Stimulated activated naive CD8-positive, alpha-beta T cell treated with anti-CD3 and anti-CD28 coated beads, Interleukin-15, amount 100 ng/mL, for 72 hours (primary cell): ENCODE data around the gene FHL3.
"Not testable (repeated sequence)": the region's sequence is repeated elsewhere in the genome, so short reads cannot be mapped to it uniquely, and the experiment has no call there.

ENCODE experiments used
- ATAC-seq: fragments of 150-1000 bp; cut with Tn5 transposase; 2 replicates; pipeline ENCODE4 v1.10.0; 2021; ENCODE audit warnings: mild to moderate bottlenecking, moderate library complexity
- DNase-seq, 2 donors: peaks; one replicate each; pipeline ENCODE4 v3.0.0; 2021 to 2022
- H3K27ac Mint-ChIP-seq, 2 donors: one replicate each; pipeline ENCODE4 v1.8.0; 2022; ENCODE audit warnings: mild to moderate bottlenecking in 2 of 2, mixed read lengths in 2 of 2, moderate library complexity in 2 of 2
- H3K27me3 Mint-ChIP-seq: one replicate; pipeline ENCODE4 v1.8.0; 2022; ENCODE audit warnings: mixed read lengths
- H3K4me1 Mint-ChIP-seq: one replicate; pipeline ENCODE4 v1.8.0; 2022; ENCODE audit warnings: mild to moderate bottlenecking, mixed read lengths
- H3K4me3 Mint-ChIP-seq, 2 donors: one replicate each; pipeline ENCODE4 v1.8.0; 2022; ENCODE audit warnings: mild to moderate bottlenecking in 2 of 2, mixed read lengths in 2 of 2, moderate library complexity in 1 of 2
- H3K9me3 Mint-ChIP-seq, 2 donors: one replicate each; pipeline ENCODE4 v1.8.0; 2022; ENCODE audit warnings: mixed read lengths in 2 of 2

The FHL3 gene

GRCh38 chr1:38041936-38042834 lies 36.9 kb upstream of the FHL3 start:
- H3K27ac Mint-ChIP-seq, result peak overlapping the region in 1 of 2 donors; percentile 25
- peaks cover 20% of the 10 kb centered on the region for H3K4me1 Mint-ChIP-seq
- no peak for ATAC-seq
- H3K4me3 Mint-ChIP-seq, result no peak overlapping the region
- H3K9me3 Mint-ChIP-seq, result no peaks in the 10 kb centered on the region
- H3K27me3 Mint-ChIP-seq, result peaks cover 66% of the 10 kb centered on the region
- no peak for DNase-seq

DNA sequence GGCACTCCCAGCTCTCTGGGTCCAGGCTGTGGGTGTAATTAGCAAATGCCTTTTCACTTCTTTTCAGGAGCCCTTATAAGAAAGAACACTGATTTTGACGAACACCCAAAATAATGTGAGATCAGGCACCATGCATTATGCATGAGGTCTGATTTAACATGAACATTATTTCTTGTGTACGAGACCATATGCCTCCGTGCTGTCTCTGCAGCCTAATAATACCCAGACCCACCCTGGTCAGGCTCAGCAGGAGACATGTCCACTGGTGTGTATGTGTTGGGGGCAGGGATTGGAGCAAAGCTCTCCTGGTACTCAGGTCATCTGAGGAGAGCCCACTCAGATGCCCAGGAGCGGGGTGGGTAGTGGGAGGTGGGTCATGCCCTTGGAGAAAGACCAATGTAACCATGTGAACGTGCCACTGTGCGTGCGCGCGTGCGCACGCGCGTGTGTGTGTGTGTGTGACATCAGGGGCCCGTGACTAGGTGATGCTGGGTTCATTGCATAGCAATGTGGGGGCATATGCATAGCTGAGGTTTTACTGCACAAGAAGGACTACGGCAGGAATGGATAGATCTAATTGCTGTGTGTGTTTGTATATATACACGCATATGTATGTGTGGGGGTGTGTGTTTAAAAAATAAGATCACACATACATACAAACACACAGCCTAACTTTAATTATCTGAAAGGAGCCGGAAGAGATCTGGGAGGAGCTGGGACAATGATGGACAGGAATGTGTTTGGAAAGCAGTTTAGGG lies 34.2 kb upstream of the FHL3 start:
- Mint-ChIP-seq H3K4me3 (no peak overlapping the region), H3K27me3 (peaks cover 58% of the 10 kb centered on the region), H3K9me3 (no peaks in the 10 kb centered on the region), H3K27ac (no peak overlapping the region), H3K4me1 (peaks cover 14% of the 10 kb centered on the region)
- no peak for DNase-seq
- ATAC-seq, result no peak

GRCh38 chr1:38038861-38039260 lies 33.5 kb upstream of the FHL3 start:
- ATAC-seq (no peak), DNase-seq (no peak)
- no peaks in the 10 kb centered on the region for H3K9me3 Mint-ChIP-seq
- H3K27ac Mint-ChIP-seq, result no peak overlapping the region
- H3K4me3 Mint-ChIP-seq, result no peak overlapping the region
- peaks cover 52% of the 10 kb centered on the region for H3K27me3 Mint-ChIP-seq
- H3K4me1 Mint-ChIP-seq, result peaks cover 8% of the 10 kb centered on the region

GRCh38 chr1:38037221-38037939 lies 32.1 kb upstream of the FHL3 start:
- Mint-ChIP-seq H3K9me3 (no peaks in the 10 kb centered on the region), H3K27ac (no peak overlapping the region), H3K4me3 (no peak overlapping the region), H3K27me3 (peaks cover 37% of the 10 kb centered on the region), H3K4me1 (no peaks in the 10 kb centered on the region)
- no peak for ATAC-seq
- DNase-seq, result no peak

GRCh38 chr1:38034871-38035270 lies 29.6 kb upstream of the FHL3 start:
- Mint-ChIP-seq H3K9me3 (no peaks in the 10 kb centered on the region), H3K4me3 (no peak overlapping the region), H3K27ac (peak overlapping the region in 1 of 2 donors; percentile 37), H3K27me3 (peaks cover 14% of the 10 kb centered on the region), H3K4me1 (peaks cover 22% of the 10 kb centered on the region)
- ATAC-seq (no peak), DNase-seq (no peak)

DNA sequence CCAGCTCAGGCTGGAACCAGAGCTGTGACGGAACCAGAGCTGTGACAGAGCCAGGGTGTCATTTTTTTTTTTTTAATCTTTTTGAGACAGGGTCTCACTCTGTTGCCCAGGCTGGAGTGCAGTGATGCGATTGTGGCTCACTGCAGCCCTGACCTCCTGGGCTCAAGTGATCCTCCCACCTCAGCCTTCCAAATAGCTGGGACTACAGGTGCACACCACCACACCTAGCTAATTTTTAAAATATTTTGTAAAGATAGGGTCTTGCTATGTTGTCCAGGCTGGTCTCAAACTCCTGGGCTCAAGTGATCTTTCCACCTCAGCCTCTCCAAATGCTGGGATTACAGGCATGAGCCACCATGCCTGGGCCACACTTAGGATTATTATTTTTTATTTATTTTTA lies 27.7 kb upstream of the FHL3 start:
- not testable (repeated sequence) for H3K9me3 Mint-ChIP-seq, H3K27ac Mint-ChIP-seq, ATAC-seq, DNase-seq, H3K27me3 Mint-ChIP-seq, H3K4me3 Mint-ChIP-seq
- peaks cover 40% of the 10 kb centered on the region for H3K4me1 Mint-ChIP-seq

DNA sequence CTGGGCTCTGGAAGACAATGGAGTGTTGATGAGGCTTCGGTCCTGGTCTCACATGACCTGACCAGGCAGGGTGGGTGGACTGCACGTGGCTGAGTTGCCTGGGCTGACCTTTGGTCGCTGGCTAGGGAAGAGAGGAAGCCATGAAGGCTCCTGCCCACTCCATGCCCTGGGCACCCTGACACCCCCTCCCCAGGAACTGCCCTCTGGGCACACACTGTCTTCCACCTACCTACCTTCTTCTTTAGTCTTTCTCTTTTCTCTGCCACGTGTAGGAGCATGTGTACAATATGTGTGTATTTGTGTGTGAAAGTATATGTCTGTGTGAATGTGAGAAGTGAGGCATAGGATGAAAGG lies 26.2 kb upstream of the FHL3 start:
- Mint-ChIP-seq H3K27me3 (no peaks in the 10 kb centered on the region), H3K27ac (peak overlapping the region in 1 of 2 donors; percentile 31), H3K4me1 (peaks cover 55% of the 10 kb centered on the region), H3K4me3 (no peak overlapping the region), H3K9me3 (no peaks in the 10 kb centered on the region)
- DNase-seq, result no peak
- ATAC-seq, result no peak

DNA sequence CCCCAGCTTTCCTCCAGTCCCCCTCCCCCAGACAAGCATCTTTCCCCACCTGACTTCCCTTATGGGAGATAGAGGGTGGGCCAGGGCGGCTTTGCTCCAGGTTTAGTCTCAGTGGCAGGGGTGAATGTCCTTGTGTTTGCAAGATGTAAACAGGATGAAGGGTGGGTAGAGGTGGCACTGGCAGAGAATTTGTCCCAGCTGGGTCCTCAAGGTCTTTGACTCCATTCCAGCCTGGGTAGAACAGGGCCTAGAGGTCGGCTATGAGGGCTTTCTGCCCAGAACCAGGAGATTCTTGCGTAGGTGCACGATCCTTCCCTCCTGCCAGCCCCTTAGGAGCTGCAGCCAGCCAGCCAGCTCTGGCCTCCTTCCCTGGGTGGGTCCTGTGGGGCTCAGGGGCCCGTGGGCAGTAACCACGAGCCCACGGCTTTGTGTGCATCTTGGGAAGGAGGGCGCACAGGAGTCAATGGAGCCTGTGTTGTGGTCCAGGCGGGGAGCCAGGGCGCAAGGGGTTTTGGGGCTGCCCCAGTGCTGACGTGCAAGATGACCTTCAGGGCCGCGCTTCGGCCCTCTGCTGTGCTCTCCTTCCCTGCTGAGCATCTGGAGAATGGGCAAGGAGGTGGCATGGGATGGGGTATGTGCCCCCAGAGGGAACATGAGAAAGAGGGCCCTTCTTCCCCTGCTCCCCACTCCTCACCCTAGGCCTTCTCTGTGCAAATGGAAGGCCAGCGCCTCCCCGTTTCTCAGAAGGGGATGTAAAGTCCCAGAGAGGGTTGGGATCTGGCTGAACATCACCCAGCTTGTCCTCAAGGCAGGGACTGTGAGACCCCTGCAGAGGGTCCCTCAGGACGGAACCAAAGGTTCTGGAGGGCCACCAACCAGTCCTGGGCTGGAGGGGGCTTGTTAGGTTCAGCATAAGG lies 25.5 kb upstream of the FHL3 start:
- ATAC-seq, result no peak
- peaks cover 62% of the 10 kb centered on the region for H3K4me1 Mint-ChIP-seq

GRCh38 chr1:38029685-38030511 lies 24.6 kb upstream of the FHL3 start:
- H3K27me3 Mint-ChIP-seq, result no peaks in the 10 kb centered on the region
- H3K4me1 Mint-ChIP-seq, result peaks cover 66% of the 10 kb centered on the region
- no peaks in the 10 kb centered on the region for H3K9me3 Mint-ChIP-seq
- peak overlapping the region; percentile 85 to 90 for H3K27ac Mint-ChIP-seq
- ATAC-seq (peak; percentile 64), DNase-seq (peak; percentile 61 to 83)
- peak overlapping the region; percentile 74 to 75 for H3K4me3 Mint-ChIP-seq

More for the DNA sequence above, 25.5 kb upstream of the FHL3 start:
- Mint-ChIP-seq H3K4me3 (peak overlapping the region; percentile 74 to 75), H3K27me3 (no peaks in the 10 kb centered on the region), H3K27ac (peak overlapping the region; percentile 67 to 85), H3K9me3 (no peaks in the 10 kb centered on the region)
- no peak for DNase-seq

GRCh38 chr1:38029081-38029681 lies 23.9 kb upstream of the FHL3 start:
- H3K4me1 Mint-ChIP-seq, result peaks cover 66% of the 10 kb centered on the region
- no peaks in the 10 kb centered on the region for H3K27me3 Mint-ChIP-seq
- peak overlapping the region in 1 of 2 donors; percentile 90 for H3K27ac Mint-ChIP-seq
- no peaks in the 10 kb centered on the region for H3K9me3 Mint-ChIP-seq
- no peak for ATAC-seq
- peak overlapping the region; percentile 74 to 75 for H3K4me3 Mint-ChIP-seq
- DNase-seq, result no peak

DNA sequence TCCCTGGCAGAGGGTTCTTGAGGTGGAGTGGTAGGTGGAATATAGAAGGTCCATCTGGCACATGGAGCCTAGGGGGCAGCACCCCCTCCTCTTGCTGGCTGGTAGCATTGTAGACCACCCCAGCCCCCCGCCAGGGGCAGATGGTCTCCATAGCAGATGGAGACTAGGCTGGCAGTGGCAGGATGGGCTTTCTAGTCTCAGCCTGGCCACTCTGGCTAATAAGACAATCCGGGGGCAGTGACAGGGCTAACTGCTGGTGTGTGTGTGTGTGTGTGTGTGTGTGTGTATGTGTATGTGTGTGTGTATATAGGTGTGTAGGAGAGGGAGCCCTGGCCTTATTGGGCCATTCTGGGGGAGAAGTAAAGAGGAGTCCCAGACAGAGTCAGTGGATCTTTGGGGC lies 23.4 kb upstream of the FHL3 start:
- no peak for DNase-seq
- peak overlapping the region; percentile 33 to 75 for H3K4me3 Mint-ChIP-seq
- no peaks in the 10 kb centered on the region for H3K27me3 Mint-ChIP-seq
- peaks cover 66% of the 10 kb centered on the region for H3K4me1 Mint-ChIP-seq
- H3K9me3 Mint-ChIP-seq, result no peaks in the 10 kb centered on the region
- peak; percentile 1 for ATAC-seq
- H3K27ac Mint-ChIP-seq, result peak overlapping the region in 1 of 2 donors; percentile 42

DNA sequence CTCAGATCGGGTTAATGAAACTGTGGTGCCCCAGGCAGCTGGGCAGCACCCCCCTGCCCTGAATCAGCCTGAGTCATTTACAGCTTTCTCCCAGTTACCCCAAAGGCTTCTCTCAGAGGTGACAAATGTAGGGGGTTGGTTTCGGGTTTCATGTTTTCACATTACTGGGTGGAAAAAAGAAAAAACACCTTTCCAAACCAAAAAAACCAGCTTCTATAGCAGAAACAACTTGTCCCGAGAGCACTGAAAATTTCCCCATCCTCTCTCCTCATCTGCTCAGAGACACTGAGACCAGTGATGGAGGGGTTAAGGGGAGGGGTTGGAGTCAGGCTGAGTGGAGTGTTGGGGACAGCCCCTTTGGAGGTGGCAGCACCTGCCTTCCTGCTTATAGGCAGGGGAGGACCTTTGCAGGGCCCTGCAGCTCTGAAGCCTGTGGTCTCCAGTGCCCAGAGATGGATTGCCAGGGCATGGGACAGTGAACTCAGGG lies 22.8 kb upstream of the FHL3 start:
- Mint-ChIP-seq H3K4me1 (peaks cover 66% of the 10 kb centered on the region), H3K27ac (peak overlapping the region in 1 of 2 donors; percentile 42), H3K27me3 (no peaks in the 10 kb centered on the region), H3K9me3 (no peaks in the 10 kb centered on the region), H3K4me3 (peak overlapping the region; percentile 33 to 75)
- DNase-seq (peak; percentile 80 to 91), ATAC-seq (peak; percentile 94)

- Mint-ChIP-seq H3K27ac (peak overlapping the region in 1 of 2 donors; percentile 25), H3K27me3 (no peaks in the 10 kb centered on the region), H3K9me3 (no peaks in the 10 kb centered on the region), H3K4me3 (peak overlapping the region; percentile 13 to 33), H3K4me1 (peaks cover 66% of the 10 kb centered on the region)
- ATAC-seq, result no peak
- no peak for DNase-seq
Observed at GRCh38 chr1:38027201-38028104, 22.1 kb upstream of the FHL3 start.
